GM21528 (cell line): ENCODE results near the gene CCDC106.

Experiments
- ATAC-seq: cut with Tn5 transposase; IDR thresholded peaks from one replicate; pipeline ENCODE4 v1.9.1; 2021; ENCODE audit warnings: mild to moderate bottlenecking, moderate library complexity; ENCODE audit not compliant: unreplicated experiment, low FRiP score

The CCDC106 gene

DNA sequence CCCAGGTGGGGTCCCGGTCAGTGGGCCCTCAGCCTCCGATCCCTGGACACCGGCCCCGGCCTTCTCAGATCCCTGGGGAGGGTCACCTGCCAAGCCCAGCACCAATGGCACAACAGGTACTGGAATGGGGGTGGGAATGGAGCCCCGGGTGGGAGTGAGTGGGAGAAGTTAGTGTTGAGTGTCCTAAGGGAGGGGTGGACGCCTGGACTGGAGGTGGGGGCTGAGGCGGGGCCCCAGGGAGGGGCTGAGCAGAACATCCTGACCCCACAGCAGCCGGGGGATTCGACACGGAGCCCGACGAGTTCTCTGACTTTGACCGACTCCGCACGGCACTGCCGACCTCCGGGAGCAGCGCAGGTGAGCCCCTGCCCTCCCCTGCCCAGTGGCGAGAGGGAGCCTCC lies 44.7 kb downstream of the CCDC106 start:
- ATAC-seq = no peak

GRCh38 chr19:55693336-55693974 lies 45.4 kb downstream of the CCDC106 start:
- ATAC-seq = no peak

DNA sequence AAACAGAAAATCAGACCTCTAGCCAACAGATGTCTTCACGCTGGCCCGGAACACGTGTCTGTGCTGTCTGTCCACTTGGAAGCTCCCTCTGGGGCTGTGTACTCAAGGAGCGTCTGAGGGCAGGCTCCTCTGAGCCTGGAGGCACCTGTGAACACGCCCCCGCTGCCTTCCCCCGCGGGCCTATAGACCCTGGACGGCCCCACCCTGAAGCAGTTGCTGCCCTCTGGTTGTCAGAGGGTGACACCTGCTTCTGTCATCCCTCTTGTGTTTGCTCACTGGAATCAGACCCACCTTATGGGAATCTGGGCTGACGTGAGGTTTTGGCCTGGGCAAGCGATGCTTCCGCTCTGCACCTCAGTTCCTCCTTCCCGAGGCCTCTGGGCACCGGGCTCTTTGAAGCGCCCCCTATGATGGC lies 46.2 kb downstream of the CCDC106 start:
- ATAC-seq = no peak

- ATAC-seq = no peak
Observed at GRCh38 chr19:55694656-55695491, 46.9 kb downstream of the CCDC106 start.

DNA sequence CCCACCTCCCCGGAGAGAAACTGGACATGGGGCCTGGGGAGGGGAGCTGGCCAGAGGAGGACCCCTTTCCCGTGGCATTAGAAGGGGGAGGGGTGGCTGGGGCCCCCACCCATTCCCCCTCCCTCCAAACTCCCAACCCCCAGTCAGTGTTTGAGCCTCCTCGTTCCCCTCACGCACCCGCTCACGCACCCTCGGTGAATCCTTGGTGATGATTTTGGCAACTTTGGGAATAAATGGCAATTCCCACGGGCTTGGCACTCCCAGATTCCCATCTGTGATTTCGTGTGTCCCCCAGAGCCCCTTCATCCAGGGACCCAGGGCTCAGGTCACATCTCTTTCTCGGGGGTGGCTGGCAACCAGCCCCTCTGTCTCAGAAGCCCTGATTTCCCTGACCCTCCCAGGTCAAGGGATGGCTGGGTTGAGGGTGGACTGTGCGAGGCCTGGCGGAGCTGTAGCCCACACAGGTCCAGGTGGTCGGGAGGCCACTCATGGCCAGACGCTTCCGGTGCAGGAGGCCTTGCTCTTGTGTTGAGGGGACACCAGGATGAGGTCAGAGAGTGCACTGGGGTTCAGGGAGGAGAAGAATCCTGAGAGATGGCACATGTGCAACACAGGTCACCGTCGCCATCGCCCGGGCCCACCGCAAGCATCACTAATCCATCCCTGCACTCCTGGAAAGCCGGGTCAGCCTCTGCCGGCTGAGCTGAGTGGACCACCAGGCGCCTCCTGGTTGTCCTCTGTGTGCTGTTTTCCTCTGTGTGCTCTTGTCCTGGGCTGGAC lies 47.7 kb downstream of the CCDC106 start:
- ATAC-seq = no peak

- ATAC-seq = no peak
Observed at GRCh38 chr19:55696301-55697068, 48.5 kb downstream of the CCDC106 start.

GRCh38 chr19:55697069-55697440 lies 49.0 kb downstream of the CCDC106 start:
- no peak for ATAC-seq

- ATAC-seq = no peak
Observed at GRCh38 chr19:55697698-55698097, 49.7 kb downstream of the CCDC106 start.

- ATAC-seq = no peak
Observed at GRCh38 chr19:55698256-55698655, 50.2 kb downstream of the CCDC106 start.

DNA sequence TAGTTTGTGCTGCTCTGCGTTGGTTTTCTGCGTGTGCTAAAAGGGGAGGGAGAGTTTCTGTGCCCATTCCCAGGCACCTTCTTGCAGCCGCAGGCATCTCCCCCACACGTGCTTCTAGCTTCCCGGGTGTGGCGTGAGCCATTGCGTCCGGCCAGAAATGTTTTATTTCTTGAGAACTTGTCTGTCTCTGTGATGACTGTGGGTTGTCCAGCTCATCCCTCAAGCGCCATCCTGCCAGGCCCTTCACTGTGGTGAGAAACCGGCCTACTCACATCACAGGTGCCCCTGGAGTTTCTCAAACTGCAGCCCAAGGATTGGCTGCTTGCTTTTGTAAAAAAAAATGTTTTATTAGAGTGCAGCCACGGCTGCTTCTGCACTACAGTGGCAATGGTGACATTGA lies 51.2 kb downstream of the CCDC106 start:
- ATAC-seq = no peak

- ATAC-seq = no peak
Observed at GRCh38 chr19:55700813-55701212, 52.8 kb downstream of the CCDC106 start.

DNA sequence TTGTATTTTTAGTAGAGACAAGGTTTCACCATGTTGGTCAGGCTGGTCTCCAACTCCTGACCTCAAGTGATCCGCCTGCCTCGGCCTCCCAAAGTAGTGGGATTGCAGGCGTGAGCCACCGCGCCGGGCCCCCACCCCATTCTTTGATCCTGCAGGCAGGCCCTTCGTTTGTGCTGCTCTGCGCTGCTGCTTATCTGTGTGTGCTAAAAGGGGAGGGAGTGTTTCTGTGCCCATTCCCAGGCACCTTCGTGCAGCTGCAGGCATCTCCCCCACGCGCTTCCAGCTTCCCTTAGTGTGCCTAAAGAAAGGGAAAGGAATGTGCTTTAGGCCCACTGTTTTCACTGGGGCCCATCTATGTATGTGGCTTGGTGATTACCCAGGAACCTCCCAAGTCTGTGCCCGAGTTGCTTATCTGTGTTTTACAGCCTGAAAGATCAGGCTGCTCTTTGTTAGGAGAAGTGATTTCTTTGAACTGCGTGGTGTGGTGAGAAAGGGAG lies 54.2 kb downstream of the CCDC106 start:
- no peak for ATAC-seq
